ENCODE measurements around the gene SLC4A4. TPM values are rescaled to one million over a fixed set of nuclear protein-coding genes. Genes with fewer than 3 reads are reported as not detected.

SLC4A4 gene
- total RNA-seq, 6 experiments from 2014 or later, result 19.1 to 29.8 (median 25.0) TPM

GRCh38 chr4:71520308-71520707 lies 181.5 kb downstream of the SLC4A4 start:
- Mint-ChIP-seq H3K4me1 (ENCODE audit: low read depth) (peaks cover 6% of the 10 kb centered on the region), H3K4me3 (no peak overlapping the region), H3K36me3 (ENCODE audit: low read depth) (peaks cover 15% of the 10 kb centered on the region; the same call in 1 of the 2 replicates), H3K9me3 (no peaks in the 10 kb centered on the region), H3K27me3 (ENCODE audit: insufficient read depth) (no peaks in the 10 kb centered on the region), H3K27ac (no peak overlapping the region)
- TF ChIP-seq CTCF (IDR thresholded peaks at IDR 0.05), result no peak
- no peak for DNase-seq

GRCh38 chr4:71520850-71521249 lies 182.0 kb downstream of the SLC4A4 start:
- Mint-ChIP-seq H3K4me1 (ENCODE audit: low read depth) (peaks cover 6% of the 10 kb centered on the region), H3K36me3 (ENCODE audit: low read depth) (peaks cover 15% of the 10 kb centered on the region; the same call in 1 of the 2 replicates), H3K27ac (no peak overlapping the region), H3K9me3 (no peaks in the 10 kb centered on the region), H3K4me3 (no peak overlapping the region), H3K27me3 (ENCODE audit: insufficient read depth) (no peaks in the 10 kb centered on the region)
- TF ChIP-seq CTCF (IDR thresholded peaks at IDR 0.05), result no peak
- no peak for DNase-seq

GRCh38 chr4:71524756-71525155 lies 185.9 kb downstream of the SLC4A4 start:
- H3K9me3 Mint-ChIP-seq, result no peaks in the 10 kb centered on the region
- H3K36me3 Mint-ChIP-seq (ENCODE audit: low read depth), result no peaks in the 10 kb centered on the region
- H3K4me1 Mint-ChIP-seq (ENCODE audit: low read depth), result peaks cover 6% of the 10 kb centered on the region

GRCh38 chr4:71526637-71527406 lies 188.0 kb downstream of the SLC4A4 start:
- TF ChIP-seq CTCF (IDR thresholded peaks at IDR 0.05), result peak; percentile 48
- H3K36me3 Mint-ChIP-seq (ENCODE audit: low read depth), result no peaks in the 10 kb centered on the region
- H3K4me1 Mint-ChIP-seq (ENCODE audit: low read depth), result peaks cover 4% of the 10 kb centered on the region; the same call in 1 of the 2 replicates
- H3K9me3 Mint-ChIP-seq, result no peaks in the 10 kb centered on the region
- H3K4me3 Mint-ChIP-seq, result no peak overlapping the region
- H3K27ac Mint-ChIP-seq, result no peak overlapping the region
- no peak for DNase-seq
- H3K27me3 Mint-ChIP-seq (ENCODE audit: insufficient read depth), result no peaks in the 10 kb centered on the region

More at GRCh38 chr4:71524756-71525155, 185.9 kb downstream of the SLC4A4 start:
- TF ChIP-seq CTCF (IDR thresholded peaks at IDR 0.05), result no peak
- Mint-ChIP-seq H3K4me3 (no peak overlapping the region), H3K27ac (no peak overlapping the region), H3K27me3 (ENCODE audit: insufficient read depth) (no peaks in the 10 kb centered on the region)
- no peak for DNase-seq

GRCh38 chr4:71532407-71532806 lies 193.6 kb downstream of the SLC4A4 start:
- Mint-ChIP-seq H3K9me3 (no peaks in the 10 kb centered on the region), H3K27me3 (ENCODE audit: insufficient read depth) (peaks cover 2% of the 10 kb centered on the region; the same call in 1 of the 2 replicates), H3K4me1 (ENCODE audit: low read depth) (peaks cover 10% of the 10 kb centered on the region; the same call in 1 of the 2 replicates), H3K27ac (no peak overlapping the region), H3K36me3 (ENCODE audit: low read depth) (peaks cover 22% of the 10 kb centered on the region), H3K4me3 (no peak overlapping the region)
- no peak for DNase-seq
- no peak for TF ChIP-seq CTCF (IDR thresholded peaks at IDR 0.05)

Data from HFFc6 (cell line).